A549 treated with CORT108297 at 1 μM for 4 hours (cell line): ENCODE data around the gene MAPKAPK3. TPM values are rescaled to one million over a fixed set of nuclear protein-coding genes. Genes with fewer than 3 reads are reported as not detected.

ENCODE experiments used
- total RNA-seq: library from RNA; stranded (reverse); fragments of 200-300 nt; extraction: Qiagen RNA extraction; gene quantifications from 5 replicates; pipeline ENCODE4 v1.2.3, GENCODE V29; 2022

MAPKAPK3 gene
- 20.8 to 27.3 TPM (median 25.6 TPM) in 5 replicates for total RNA-seq

GRCh38 chr3:50617096-50617791 is at the start of gene MAPKAPK3:
MAPKAPK3 (plus strand) TSS chr3:50617151; CDS start chr3:50617566, 415 bp downstream.

GRCh38 chr3:50567386-50568167 is 49.4 kb upstream of the MAPKAPK3 start, which contains the start of gene C3orf18:
C3orf18 (minus strand) TSS chr3:50567747; CDS start chr3:50565699, 2,048 bp downstream.

GRCh38 chr3:50568947-50569749 is 47.8 kb upstream of the MAPKAPK3 start, which contains the start of gene HEMK1:
HEMK1 (plus strand) TSS chr3:50569522; CDS start chr3:50571105, 1,583 bp downstream.

GRCh38 chr3:50611464-50612233 is 5.3 kb upstream of the MAPKAPK3 start, which contains the start of gene CISH:
CISH (minus strand) TSS chr3:50611774; CDS start chr3:50611650, 124 bp downstream.

GRCh38 chr3:50674349-50675178 is 57.6 kb downstream of the MAPKAPK3 start, which contains the start of gene DOCK3:
DOCK3 (plus strand) TSS chr3:50674927; CDS start chr3:50675264, 337 bp downstream.

Other genes starting within 250 kb of the MAPKAPK3 start
- 0.46 to 0.54 TPM (median 0.51 TPM) in 5 replicates for gene CACNA2D2, start 113.5 kb upstream of the MAPKAPK3 start, total RNA-seq
- 2.4 to 2.7 TPM (median 2.6 TPM) in 5 replicates for gene C3orf18, start 49.4 kb upstream of the MAPKAPK3 start, total RNA-seq
- gene HEMK1, start 47.6 kb upstream of the MAPKAPK3 start, total RNA-seq: 4.9 to 7.3 TPM (median 7.0 TPM) in 5 replicates
- gene CISH, start 5.4 kb upstream of the MAPKAPK3 start, total RNA-seq: 0.51 to 0.66 TPM (median 0.58 TPM) in 5 replicates
- gene DOCK3, start 57.8 kb downstream of the MAPKAPK3 start, total RNA-seq: 0.27 to 0.40 TPM (median 0.39 TPM) in 5 replicates